IPS-15b (cell line): ENCODE measurements around the gene GALNT9.
"Not testable (repeated sequence)": the region's sequence is repeated elsewhere in the genome, so short reads cannot be mapped to it uniquely, and the experiment has no call there.

ENCODE experiments used
- H3K27me3 ChIP-seq: one replicate; pipeline ENCODE4 v1.6.1; 2013; ENCODE audit warnings: low read length; ENCODE audit not compliant: control insufficient read depth, insufficient read depth
- H3K36me3 ChIP-seq: one replicate; pipeline ENCODE4 v1.6.1; 2013; ENCODE audit warnings: low read length; ENCODE audit not compliant: control insufficient read depth, insufficient read depth
- H3K4me1 ChIP-seq: one replicate; pipeline ENCODE4 v1.6.1; 2013; ENCODE audit warnings: mild to moderate bottlenecking, low read length; ENCODE audit not compliant: control insufficient read depth, insufficient read depth
- H3K4me3 ChIP-seq: one replicate; pipeline ENCODE4 v1.5.1; 2013; ENCODE audit warnings: low read depth, low read length
- H3K9ac ChIP-seq: one replicate; pipeline ENCODE4 v1.6.1; 2013; ENCODE audit warnings: low read depth, mild to moderate bottlenecking, low read length
- H3K9me3 ChIP-seq: one replicate; pipeline ENCODE4 v1.6.1; 2013; ENCODE audit warnings: mild to moderate bottlenecking, low read length; ENCODE audit not compliant: control insufficient read depth, insufficient read depth

The GALNT9 gene

GRCh38 chr12:132364348-132364902 lies 35.0 kb upstream of the GALNT9 start:
- H3K36me3 ChIP-seq, result no peaks in the 10 kb centered on the region
- no peaks in the 10 kb centered on the region for H3K4me1 ChIP-seq
- H3K4me3 ChIP-seq, result no peak overlapping the region
- H3K27me3 ChIP-seq, result peaks cover 6% of the 10 kb centered on the region
- H3K9ac ChIP-seq, result no peak overlapping the region
- H3K9me3 ChIP-seq, result no peaks in the 10 kb centered on the region

GRCh38 chr12:132363661-132364347 lies 34.4 kb upstream of the GALNT9 start:
- Histone ChIP-seq H3K4me3 (no peak overlapping the region), H3K36me3 (no peaks in the 10 kb centered on the region), H3K9ac (no peak overlapping the region), H3K9me3 (no peaks in the 10 kb centered on the region), H3K4me1 (no peaks in the 10 kb centered on the region), H3K27me3 (peaks cover 4% of the 10 kb centered on the region)

GRCh38 chr12:132362996-132363660 lies 33.7 kb upstream of the GALNT9 start:
- H3K9ac ChIP-seq, result no peak overlapping the region
- H3K36me3 ChIP-seq, result no peaks in the 10 kb centered on the region
- no peak overlapping the region for H3K4me3 ChIP-seq
- H3K27me3 ChIP-seq, result no peaks in the 10 kb centered on the region
- no peaks in the 10 kb centered on the region for H3K9me3 ChIP-seq
- H3K4me1 ChIP-seq, result no peaks in the 10 kb centered on the region

GRCh38 chr12:132360906-132361777 lies 31.8 kb upstream of the GALNT9 start:
- H3K9ac ChIP-seq, result no peak overlapping the region
- no peaks in the 10 kb centered on the region for H3K36me3 ChIP-seq
- H3K27me3 ChIP-seq, result no peaks in the 10 kb centered on the region
- no peaks in the 10 kb centered on the region for H3K9me3 ChIP-seq
- H3K4me3 ChIP-seq, result no peak overlapping the region
- H3K4me1 ChIP-seq, result no peaks in the 10 kb centered on the region

- Histone ChIP-seq H3K4me1 (no peaks in the 10 kb centered on the region), H3K36me3 (no peaks in the 10 kb centered on the region), H3K4me3 (no peak overlapping the region), H3K9me3 (no peaks in the 10 kb centered on the region), H3K27me3 (no peaks in the 10 kb centered on the region), H3K9ac (no peak overlapping the region)
Observed at GRCh38 chr12:132360410-132360809, 31.0 kb upstream of the GALNT9 start.

- H3K4me1 ChIP-seq, result no peaks in the 10 kb centered on the region
- no peak overlapping the region for H3K4me3 ChIP-seq
- H3K36me3 ChIP-seq, result no peaks in the 10 kb centered on the region
- no peaks in the 10 kb centered on the region for H3K27me3 ChIP-seq
- no peak overlapping the region for H3K9ac ChIP-seq
- H3K9me3 ChIP-seq, result no peaks in the 10 kb centered on the region
Observed at GRCh38 chr12:132359971-132360370, 30.6 kb upstream of the GALNT9 start.

- H3K4me1 ChIP-seq, result no peaks in the 10 kb centered on the region
- no peak overlapping the region for H3K4me3 ChIP-seq
- H3K27me3 ChIP-seq, result no peaks in the 10 kb centered on the region
- H3K9ac ChIP-seq, result no peak overlapping the region
- H3K9me3 ChIP-seq, result no peaks in the 10 kb centered on the region
- H3K36me3 ChIP-seq, result no peaks in the 10 kb centered on the region
Observed at GRCh38 chr12:132359551-132359950, 30.2 kb upstream of the GALNT9 start.

GRCh38 chr12:132358241-132359225 lies 29.1 kb upstream of the GALNT9 start:
- not testable (repeated sequence) for H3K4me3 ChIP-seq, H3K27me3 ChIP-seq, H3K9ac ChIP-seq, H3K36me3 ChIP-seq, H3K4me1 ChIP-seq, H3K9me3 ChIP-seq

GRCh38 chr12:132357623-132358186 lies 28.3 kb upstream of the GALNT9 start:
- Histone ChIP-seq H3K27me3 (no peaks in the 10 kb centered on the region), H3K4me3 (no peak overlapping the region), H3K36me3 (no peaks in the 10 kb centered on the region), H3K9me3 (no peaks in the 10 kb centered on the region), H3K9ac (no peak overlapping the region), H3K4me1 (no peaks in the 10 kb centered on the region)

GRCh38 chr12:132356691-132357622 lies 27.6 kb upstream of the GALNT9 start:
- no peak overlapping the region for H3K4me3 ChIP-seq
- H3K9me3 ChIP-seq, result no peaks in the 10 kb centered on the region
- no peaks in the 10 kb centered on the region for H3K4me1 ChIP-seq
- no peaks in the 10 kb centered on the region for H3K36me3 ChIP-seq
- no peaks in the 10 kb centered on the region for H3K27me3 ChIP-seq
- no peak overlapping the region for H3K9ac ChIP-seq
